Neural cell (in vitro differentiated cells): ENCODE data around the gene GFRA4.

Experiments used
- CTCF ChIP-seq: fragments of 450-650 bp; IDR thresholded peaks from 2 replicates; pipeline ENCODE4 v1.5.1; 2014; ENCODE audit warnings: antibody characterized with exemption, mild to moderate bottlenecking, moderate library complexity; ENCODE audit not compliant: poor library complexity, severe bottlenecking
- POLR2AphosphoS5 ChIP-seq: IDR thresholded peaks from 2 replicates; pipeline ENCODE4 v1.6.1; 2012
- RAD21 ChIP-seq: fragments of 450-650 bp; conservative IDR thresholded peaks from 2 replicates; pipeline ENCODE4 v1.6.1; 2014; ENCODE audit warnings: antibody characterized with exemption, mild to moderate bottlenecking, moderate library complexity
- REST ChIP-seq: IDR thresholded peaks from 2 replicates; pipeline ENCODE4 v1.6.1; 2012; ENCODE audit warnings: borderline replicate concordance

GRCh38 chr20:3678198-3678597, 15.0 kb upstream of the GFRA4 start:
- TF ChIP-seq CTCF (no peak), RAD21 (no peak), REST (no peak), POLR2AphosphoS5 (no peak)
